ENCODE data around the gene RASA2. TPM values are rescaled to one million over a fixed set of nuclear protein-coding genes. Genes with fewer than 3 reads are reported as not detected.

RASA2 gene
- total and polyA plus RNA-seq, 9 of the 15 experiments (the other 6 are each of a cell fraction or from before 2014, with no cell fraction given) = 2.0 to 12.8 (median 9.5) TPM

- Histone ChIP-seq H3K27me3 (ENCODE audit: control insufficient read depth in 2 of 2, insufficient read depth in 2 of 2, low read length in 2 of 2) (no peaks in the 10 kb centered on the region), H3K4me1 (replicated peaks in 1 of 2; ENCODE audit: control insufficient read depth in 2 of 2, insufficient read depth in 2 of 2, low read length in 2 of 2) (peaks cover 0 to 6% of the 10 kb centered on the region in 2 experiments; a peak in 2 of 5 replicates), H3K36me3 (ENCODE audit: control insufficient read depth, insufficient read depth, low read length) (peaks cover 31% of the 10 kb centered on the region), H3K4me3 (no peak overlapping the region), H3K4me2 (ENCODE audit: insufficient read depth, low read length) (no peak overlapping the region), H3K9ac (ENCODE audit: insufficient read depth in 1 of 2, low read depth in 2 of 2, low read length in 2 of 2) (no peak overlapping the region), H2AFZ (ENCODE audit: low read depth, low read length) (no peak overlapping the region), H3K79me2 (ENCODE audit: control insufficient read depth, insufficient read depth, low read length) (no peaks in the 10 kb centered on the region), H3K27ac (ENCODE audit: extremely low read depth, low read depth, low read length) (no peak overlapping the region), H3K9me3 (replicated peaks; ENCODE audit: control insufficient read depth, insufficient read depth, low read depth, low read length) (peaks cover 2% of the 10 kb centered on the region; the same call in 1 of the 2 replicates), H3K9me1 (ENCODE audit: control insufficient read depth, insufficient read depth, low read length) (no peaks in the 10 kb centered on the region), H4K20me1 (replicated peaks; ENCODE audit: control insufficient read depth, insufficient read depth, low read length) (no peaks in the 10 kb centered on the region)
- in situ Hi-C loops (cut with MboI) = no loop called here
- peak; percentile 75 for TF ChIP-seq MAFG (tag; conservative IDR thresholded peaks at IDR 0.05)
- TF ChIP-seq NCOR1 (IDR thresholded peaks at IDR 0.05) = no peak
- peak; percentile 78; the same call in 1 of the 2 replicates for TF ChIP-seq C11orf30 (IDR thresholded peaks at IDR 0.05; ENCODE audit: low read depth)
- TF ChIP-seq ZNF316 (IDR thresholded peaks at IDR 0.05) = peak; percentile 96
- peak; percentile 42; the same call in 1 of the 2 replicates for TF ChIP-seq MAFK (IDR thresholded peaks at IDR 0.05; ENCODE audit: low read length)
- no peak for TF ChIP-seq DLX4 (CRISPR knock-in tag; IDR thresholded peaks at IDR 0.05)
- TF ChIP-seq GTF2A2 (tag; IDR thresholded peaks at IDR 0.05) = no peak
- TF ChIP-seq MAFF (IDR thresholded peaks at IDR 0.05; ENCODE audit: low read length) = peak; percentile 58; the same call in 1 of the 2 replicates
- TF ChIP-seq ZNF277 (CRISPR knock-in tag; IDR thresholded peaks at IDR 0.05; ENCODE audit: borderline replicate concordance) = no peak
- BruUV-seq (replicated peaks) = no TSS peak
- CTCF ChIA-PET (ENCODE audit: low intra/inter-chr PET ratio) = no interaction called here
- DNase-seq (ENCODE audit: extremely low read depth in 1 of 4, low spot score in 3 of 4) (no peak), ATAC-seq (no peak), FAIRE-seq (no peak)
- intact Hi-C loops (cut with micrococcal nuclease) = no loop called here
- POLR2A ChIA-PET = no interaction called here
These were observed 35.0 kb downstream of the RASA2 start for GRCh38 chr3:141521781-141522180.

Measured in K562 (cell line).